SW 1271 (cell line): ENCODE results near the gene ATP11A.
A peak's percentile ranks its signal among the peaks of the same experiment; 100 is the strongest.

Source experiments
- DNase-seq, 2 experiments: peaks; one replicate each; lab custom pipeline; 2025; lab: John Stamatoyannopoulos, UW

Gene ATP11A

GRCh38 chr13:112725346-112726015 lies 35.6 kb downstream of the ATP11A start:
- peak in 1 of 2 experiments; percentile 16 for DNase-seq

DNA sequence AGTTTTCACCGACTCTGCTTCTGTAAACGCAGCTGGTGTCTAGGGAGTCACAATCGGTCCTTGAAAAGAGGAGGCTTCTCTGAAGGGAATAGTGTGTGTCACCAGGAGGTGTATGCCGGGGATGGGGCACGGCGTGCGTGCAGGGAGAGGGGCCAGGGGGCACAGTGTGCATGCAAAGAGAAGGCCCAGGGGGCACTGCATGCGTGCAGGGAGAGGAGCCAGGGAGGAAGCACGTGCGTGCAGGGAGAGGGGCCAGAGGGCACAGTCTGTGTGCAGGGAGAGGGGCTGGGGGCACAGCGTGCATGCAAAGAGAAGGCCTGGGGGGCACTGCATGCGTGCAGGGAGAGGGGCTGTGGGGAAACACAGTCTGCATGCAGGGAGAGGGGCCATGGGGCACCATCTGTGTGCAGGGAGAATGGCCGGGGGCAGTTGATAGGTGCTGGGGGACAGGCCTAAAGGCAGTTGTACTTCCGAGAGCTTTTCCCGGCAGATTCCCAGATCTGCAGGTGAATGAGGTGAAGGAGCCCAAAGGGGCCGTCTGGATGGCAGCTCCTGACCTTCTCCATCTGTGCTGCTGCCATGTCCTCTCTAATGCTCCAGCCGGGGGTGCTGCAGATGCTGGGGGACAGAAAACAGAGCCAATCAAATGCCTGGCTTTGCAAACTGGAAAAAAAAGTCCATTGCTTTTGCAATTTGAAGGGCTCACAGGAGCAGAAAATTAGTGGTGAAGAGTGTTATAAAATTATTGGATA lies 36.4 kb downstream of the ATP11A start:
- DNase-seq = no peak

DNA sequence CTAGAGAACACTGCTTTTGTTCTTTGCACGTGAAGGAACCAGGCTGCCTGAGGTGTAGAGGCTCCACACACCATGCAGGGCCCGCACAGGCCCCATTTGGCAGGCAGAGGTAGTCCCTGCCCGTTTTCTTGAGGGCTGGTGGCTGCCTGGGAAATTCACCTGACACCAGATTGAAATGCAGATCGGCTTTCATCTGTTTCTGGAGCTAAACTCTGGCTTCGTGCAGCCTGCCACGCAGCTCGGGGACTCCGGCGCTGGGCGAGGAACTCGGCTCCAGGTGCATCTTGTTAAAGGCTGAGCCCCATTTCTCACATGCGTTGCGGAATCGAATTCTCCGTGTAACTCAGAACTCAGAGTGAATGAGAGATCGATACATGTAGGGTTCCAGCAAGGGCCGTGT lies 37.7 kb downstream of the ATP11A start:
- no peak for DNase-seq

- DNase-seq = no peak
Measured at GRCh38 chr13:112728375-112729126, 38.7 kb downstream of the ATP11A start.

DNA sequence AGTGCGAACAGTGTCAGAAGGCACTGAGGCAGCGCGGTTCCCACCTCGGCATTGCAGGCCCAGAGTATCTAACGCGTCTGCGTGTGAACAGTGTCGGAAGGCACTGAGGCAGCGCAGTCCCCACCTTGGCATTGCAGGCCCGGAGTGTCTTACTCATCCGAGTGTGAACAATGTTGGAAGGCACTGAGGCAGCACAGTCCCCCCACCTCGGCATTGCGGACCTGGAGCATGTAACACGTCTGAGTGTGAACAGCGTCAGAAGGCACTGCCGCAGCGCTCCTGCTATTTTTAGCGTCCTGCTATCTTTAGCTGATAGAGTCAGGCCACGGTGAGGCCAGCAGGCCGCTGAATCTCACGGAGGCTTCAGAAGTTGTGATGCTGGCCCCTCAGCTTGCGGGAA lies 39.6 kb downstream of the ATP11A start:
- DNase-seq = no peak

DNA sequence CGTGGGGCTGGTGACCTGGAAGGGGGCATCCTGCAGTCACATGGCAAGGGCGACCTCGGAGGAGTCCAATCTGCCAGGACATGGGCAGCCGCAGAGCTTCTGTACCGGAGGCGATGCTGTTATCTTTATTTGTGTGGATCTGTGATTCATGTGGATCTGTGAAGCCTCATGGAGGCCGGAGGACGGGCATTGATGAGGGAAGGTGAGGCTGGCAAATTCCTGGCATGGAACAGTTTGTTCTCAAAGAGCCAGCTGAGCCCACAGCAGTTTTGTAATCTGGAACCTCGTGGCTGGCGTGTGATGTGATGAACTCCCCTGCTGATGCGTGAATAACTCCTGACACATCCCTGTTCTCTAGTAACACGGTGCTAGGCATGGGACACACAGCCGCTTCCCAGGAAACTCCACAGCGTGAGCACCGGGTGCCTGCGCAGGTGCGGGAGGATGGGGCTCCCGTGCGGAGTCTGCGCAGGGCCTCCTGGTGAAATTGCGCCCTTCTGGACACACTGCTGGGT lies 40.4 kb downstream of the ATP11A start:
- no peak for DNase-seq

DNA sequence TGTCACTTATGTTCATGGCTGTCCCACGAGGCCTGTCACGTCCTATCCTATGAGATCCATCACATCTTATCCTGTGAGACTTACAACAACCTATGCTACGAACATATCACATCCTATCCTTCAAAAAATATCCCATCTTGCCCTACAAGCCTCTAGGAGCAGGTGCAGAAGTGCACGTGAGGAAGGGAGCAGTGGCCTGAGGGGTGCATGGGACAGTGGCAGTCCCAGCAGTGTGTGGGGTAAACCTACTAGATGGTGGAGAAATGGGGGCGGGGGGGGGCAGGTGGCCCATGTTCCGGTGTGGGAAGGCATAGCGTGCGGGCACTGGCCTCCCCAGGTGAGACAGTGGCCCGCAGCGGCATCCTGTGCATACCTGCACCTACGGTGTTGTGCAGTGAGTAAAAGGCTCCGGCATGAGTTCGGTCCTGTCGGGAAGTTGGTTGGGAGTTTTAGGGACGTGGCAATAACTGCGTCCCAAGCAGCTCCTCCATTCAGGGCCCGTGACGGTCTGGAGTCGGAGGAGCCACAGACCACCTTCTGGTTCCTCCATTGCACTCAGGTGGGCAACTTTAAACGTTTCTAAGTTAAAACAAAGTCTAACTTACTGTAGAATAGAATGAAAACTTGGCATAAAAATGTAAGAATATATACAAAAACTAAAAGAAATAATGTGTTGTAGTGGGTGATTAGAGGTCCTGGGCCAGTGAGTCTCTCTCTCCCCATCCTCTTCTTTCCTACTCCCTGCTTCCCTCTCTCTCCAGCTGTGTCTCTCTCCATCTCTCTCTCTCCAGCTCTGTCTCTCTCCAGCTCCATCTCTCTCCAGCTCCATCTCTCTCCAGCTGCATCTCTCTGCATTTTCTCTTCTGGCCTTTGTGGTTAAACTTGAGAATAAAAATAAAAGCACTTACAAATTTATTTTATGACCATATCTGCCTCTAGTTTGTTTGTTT lies 42.1 kb downstream of the ATP11A start:
- no peak for DNase-seq

DNA sequence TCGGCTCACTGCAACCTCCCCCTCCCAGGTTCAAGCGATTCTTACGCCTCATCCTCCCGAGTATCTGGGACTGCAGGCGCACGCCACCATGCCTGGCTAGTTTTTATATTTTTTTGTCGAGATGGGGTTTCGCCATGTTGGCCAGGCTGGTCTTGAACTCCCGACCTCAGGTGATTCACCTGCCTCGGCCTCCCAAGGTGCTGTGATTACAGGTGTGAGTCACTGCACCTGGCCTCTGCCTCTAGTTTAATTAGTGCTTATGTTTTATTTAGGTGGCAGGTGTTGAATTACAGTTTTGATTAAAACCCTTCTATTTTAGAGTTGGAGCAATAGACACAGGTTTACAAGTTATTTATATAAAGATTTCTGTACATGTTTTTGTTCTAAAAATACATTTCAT lies 42.8 kb downstream of the ATP11A start:
- no peak for DNase-seq

- no peak for DNase-seq
Measured at GRCh38 chr13:112733112-112733511, 43.3 kb downstream of the ATP11A start.

DNA sequence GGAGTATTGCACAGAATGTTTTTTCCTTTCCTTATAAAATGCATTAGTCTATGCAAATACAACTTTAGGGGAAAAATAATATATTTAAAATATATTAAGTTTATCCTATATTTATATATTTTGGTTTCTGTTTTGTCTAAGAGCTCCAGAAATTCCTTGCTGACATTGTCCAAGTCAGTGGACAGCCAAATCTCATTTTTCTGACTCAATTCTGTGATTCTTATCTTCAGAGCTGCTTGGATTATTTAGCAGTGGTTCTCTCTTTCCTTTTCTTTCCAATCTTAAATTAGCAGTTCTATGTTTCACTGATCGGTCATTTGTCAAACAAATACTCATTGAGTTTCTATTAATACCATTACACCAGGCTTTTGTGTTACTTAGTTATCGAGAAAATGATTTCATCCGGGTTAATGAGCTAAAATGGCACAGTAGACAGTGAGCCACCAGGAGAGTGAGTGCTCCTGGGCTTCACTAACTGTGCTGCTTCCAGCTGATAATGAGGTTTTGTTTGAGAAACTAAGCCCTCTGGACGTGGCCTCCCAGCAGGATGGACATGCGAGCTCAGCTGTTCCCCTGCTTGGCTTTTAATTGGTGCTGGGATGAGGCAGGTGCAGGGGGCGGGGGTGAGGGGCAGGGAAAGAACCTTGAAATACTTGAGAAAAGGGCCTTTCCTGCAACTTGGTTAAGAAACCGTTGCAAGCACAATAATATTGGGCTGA lies 44.0 kb downstream of the ATP11A start:
- DNase-seq = no peak

- no peak for DNase-seq
Measured at GRCh38 chr13:112734696-112735547, 45.1 kb downstream of the ATP11A start.

DNA sequence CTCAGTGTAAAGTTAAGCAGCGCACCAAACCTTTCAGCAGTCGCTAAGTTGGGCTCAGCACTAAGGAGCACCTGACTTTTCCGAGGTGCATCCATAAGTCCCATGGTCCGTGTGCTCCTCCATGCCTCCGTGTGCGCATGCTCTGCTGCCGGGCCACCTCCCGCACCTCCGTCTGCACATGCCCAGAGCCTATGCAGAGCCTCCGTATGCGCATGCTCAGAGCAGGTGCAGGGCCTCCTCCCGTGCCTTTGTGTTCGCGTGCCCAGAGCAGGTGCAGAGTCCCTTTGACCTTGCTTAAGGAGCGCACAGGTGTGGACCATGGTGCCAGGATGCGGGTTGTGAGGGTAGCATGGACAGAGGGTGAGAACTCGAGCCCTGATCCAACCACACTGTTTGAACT lies 46.0 kb downstream of the ATP11A start:
- DNase-seq = no peak

DNA sequence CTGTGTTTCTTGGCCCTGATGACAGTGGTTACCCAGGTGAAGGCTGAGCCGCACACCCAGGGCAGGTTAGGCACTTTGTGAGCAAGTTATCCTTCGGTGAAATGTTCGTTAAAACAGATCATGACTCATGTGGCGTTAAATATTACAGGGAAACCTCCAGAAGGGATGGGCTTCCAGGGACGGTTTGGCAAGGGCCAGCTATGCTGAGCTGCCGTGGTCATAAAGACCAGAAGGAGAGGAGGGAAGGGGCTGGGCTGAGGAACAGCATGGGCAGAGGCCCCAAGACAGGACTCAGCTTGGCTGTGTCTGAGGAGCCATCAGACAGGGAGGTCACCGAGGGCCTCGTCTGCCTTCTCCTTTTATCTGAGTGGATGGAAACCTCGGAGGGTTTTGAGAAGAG lies 47.5 kb downstream of the ATP11A start:
- DNase-seq = no peak

DNA sequence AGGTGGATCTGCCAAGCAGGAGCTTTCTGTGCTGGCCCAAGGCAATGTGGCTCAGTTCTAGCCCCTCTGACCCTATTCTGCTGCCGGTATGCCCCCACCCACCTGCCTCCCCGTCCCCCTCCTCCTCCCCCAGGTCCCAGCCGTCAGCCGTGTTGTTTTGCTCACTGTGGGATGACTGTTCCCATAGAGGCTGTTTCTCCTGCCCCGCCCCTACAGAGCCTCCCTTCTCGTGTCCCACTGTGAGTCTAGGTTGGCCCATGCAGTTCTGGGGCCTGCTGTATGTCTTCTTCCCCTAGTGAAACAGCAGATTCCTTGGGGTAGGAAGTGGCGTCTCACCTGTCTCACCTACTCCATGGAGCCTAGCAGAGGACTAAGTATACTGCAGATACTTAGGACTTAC lies 48.8 kb downstream of the ATP11A start:
- no peak for DNase-seq

DNA sequence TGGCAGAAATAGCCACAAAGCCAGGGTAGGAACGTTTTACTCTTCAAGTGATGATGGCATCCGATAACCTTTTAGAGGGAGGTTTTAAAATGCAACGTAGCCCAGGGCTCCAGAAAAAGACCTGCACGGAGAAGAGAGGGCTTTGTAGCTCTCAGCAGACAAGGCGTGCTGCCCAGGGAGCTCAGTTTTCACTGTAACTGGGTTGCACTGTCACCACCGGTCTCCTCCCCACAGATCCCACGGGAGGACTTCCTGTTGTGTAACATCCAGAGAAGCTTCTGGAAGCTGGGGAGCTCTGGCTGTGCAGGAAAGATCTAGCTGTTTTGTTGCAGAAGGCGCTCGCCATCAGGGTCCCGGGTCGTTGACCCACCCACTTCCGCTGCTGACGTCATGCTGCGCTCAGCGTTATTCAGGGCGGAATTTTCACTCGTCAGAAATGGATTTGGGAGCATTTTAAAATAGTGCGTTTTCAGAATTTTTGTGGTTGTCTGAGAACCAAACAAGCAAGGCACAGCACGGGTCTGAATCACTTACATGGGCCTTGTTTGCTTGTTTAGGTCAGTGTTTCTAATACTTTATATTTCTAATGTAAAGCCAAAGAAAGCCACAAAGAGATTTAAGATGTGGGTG lies 50.8 kb downstream of the ATP11A start:
- no peak for DNase-seq

GRCh38 chr13:112741185-112741755 lies 51.4 kb downstream of the ATP11A start:
- DNase-seq = no peak

DNA sequence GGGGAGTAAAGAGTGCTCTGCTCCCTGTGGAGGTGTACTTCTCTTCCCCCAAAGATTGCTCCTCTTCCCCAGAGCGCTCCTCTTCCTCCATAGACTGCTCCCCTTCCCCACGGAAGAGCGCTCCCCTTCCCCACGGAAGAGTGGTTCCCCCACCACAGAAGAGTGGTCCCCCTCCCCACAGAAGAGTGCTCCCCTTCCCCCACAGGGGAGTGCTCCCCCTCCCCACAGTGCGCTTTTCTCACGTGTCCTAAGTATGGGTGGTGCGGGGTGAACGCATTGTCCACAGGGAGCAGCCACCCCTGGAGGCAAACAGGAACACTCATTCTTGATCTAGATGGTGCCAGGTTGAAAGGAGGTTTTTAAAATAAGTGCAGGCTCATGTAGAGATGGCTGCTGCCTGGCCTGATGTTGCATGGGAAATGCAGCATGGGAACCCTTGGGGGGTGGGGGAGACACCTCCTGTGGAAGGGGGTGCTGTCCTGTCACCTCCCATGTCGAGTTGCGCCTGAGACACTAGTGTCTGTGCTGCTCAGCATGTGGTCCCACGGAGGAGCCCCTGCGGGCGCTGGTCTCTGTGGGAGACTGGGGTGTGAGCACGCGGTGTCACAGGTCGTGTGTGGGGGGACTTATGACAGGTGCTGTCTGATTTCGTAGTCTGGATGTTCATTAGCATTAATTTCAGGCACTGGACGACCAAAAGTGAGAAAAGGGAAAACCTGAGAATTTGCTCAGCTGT lies 52.2 kb downstream of the ATP11A start:
- no peak for DNase-seq

GRCh38 chr13:112742583-112742982 lies 52.7 kb downstream of the ATP11A start:
- DNase-seq = no peak
